Endometrial microvascular endothelial cells (primary cell): ENCODE results near the gene FHDC1. TPM values are rescaled to one million over a fixed set of nuclear protein-coding genes. Genes with fewer than 3 reads are reported as not detected.

Experiments
- in situ Hi-C: cut with HindIII; loops from 2 replicates; pipeline ENCODE4 v1.10.0; 2017; ENCODE audit warnings: low sequenced_read_pairs, low pct_unique_long_range_greater_than_20kb; ENCODE audit errors: inconsistent ontology term
- total RNA-seq: library from RNA; depleted of rRNA; stranded (reverse); fragments of >200 nt; gene quantifications from one replicate; pipeline ENCODE4 v1.2.3, GENCODE V29; 2015; ENCODE audit errors: inconsistent ontology term

FHDC1 gene
- total RNA-seq, 1 donor from 2014 or later: not detected

GRCh38 chr4:152954741-152955140 is 18.6 kb downstream of the FHDC1 start:
- in situ Hi-C loops: no loop called here

GRCh38 chr4:152956147-152956546 is 20.0 kb downstream of the FHDC1 start:
- in situ Hi-C loops: no loop called here

GRCh38 chr4:152956650-152957436 is 20.7 kb downstream of the FHDC1 start:
- in situ Hi-C loops: no loop called here

- in situ Hi-C loops: no loop called here
Observed at GRCh38 chr4:152957437-152958171, 21.5 kb downstream of the FHDC1 start.

- in situ Hi-C loops: no loop called here
Observed at GRCh38 chr4:152959080-152959479, 23.0 kb downstream of the FHDC1 start.

- in situ Hi-C loops: no loop called here
Observed at GRCh38 chr4:152960082-152960481, 24.0 kb downstream of the FHDC1 start.

GRCh38 chr4:152961014-152961772 is 25.1 kb downstream of the FHDC1 start:
- in situ Hi-C loops: no loop called here

GRCh38 chr4:152961773-152962115 is 25.6 kb downstream of the FHDC1 start:
- in situ Hi-C loops: no loop called here

- in situ Hi-C loops: no loop called here
Observed at GRCh38 chr4:152962150-152962549, 26.0 kb downstream of the FHDC1 start.

- in situ Hi-C loops: no loop called here
Observed at GRCh38 chr4:152964335-152964734, 28.2 kb downstream of the FHDC1 start.

GRCh38 chr4:152965611-152966010 is 29.5 kb downstream of the FHDC1 start:
- in situ Hi-C loops: no loop called here

- in situ Hi-C loops: no loop called here
Observed at GRCh38 chr4:152967907-152968306, 31.8 kb downstream of the FHDC1 start.

- in situ Hi-C loops: no loop called here
Observed at GRCh38 chr4:152968806-152969394, 32.8 kb downstream of the FHDC1 start.

- in situ Hi-C loops: no loop called here
Observed at GRCh38 chr4:152970102-152970820, 34.1 kb downstream of the FHDC1 start.

- in situ Hi-C loops: no loop called here
Observed at GRCh38 chr4:152971053-152971452, 34.9 kb downstream of the FHDC1 start.

GRCh38 chr4:152972821-152973628 is 36.9 kb downstream of the FHDC1 start:
- in situ Hi-C loops: no loop called here

- in situ Hi-C loops: no loop called here
Observed at GRCh38 chr4:152973629-152974467, 37.7 kb downstream of the FHDC1 start.
